GM23338 (cell line): ENCODE results near the gene ASB3. TPM values are rescaled to one million over a fixed set of nuclear protein-coding genes. Genes with fewer than 3 reads are reported as not detected.

Experiments
- ATAC-seq: fragments of 200-7000 bp; cut with Tn5 transposase; 3 replicates; pipeline ENCODE4 v1.9.1; 2020
- DNase-seq: peaks from one replicate; pipeline ENCODE4 v3.0.0-alpha.2; 2015; ENCODE audit warnings: low spot score
- H2AFZ ChIP-seq: fragments of 200-600 bp; sonication (generic); 2 replicates; pipeline ENCODE4 v1.8.0; 2016; ENCODE audit warnings: antibody characterized with exemption, mild to moderate bottlenecking, moderate library complexity
- H3F3A ChIP-seq: fragments of 200-600 bp; sonication (generic); replicated peaks from 2 replicates; pipeline ENCODE4 v1.8.0; 2017; ENCODE audit warnings: antibody characterized with exemption, mixed run types, low read depth
- H3K27ac ChIP-seq: fragments of 200-600 bp; sonication (generic); 2 replicates; pipeline ENCODE4 v1.6.1; 2016; ENCODE audit warnings: low read depth
- H3K27me3 ChIP-seq: fragments of 200-600 bp; sonication (generic); 2 replicates; pipeline ENCODE4 v1.8.0; 2016; ENCODE audit warnings: mild to moderate bottlenecking, mixed run types, moderate library complexity; ENCODE audit not compliant: insufficient read depth
- H3K36me3 ChIP-seq: fragments of 200-600 bp; sonication (generic); 2 replicates; pipeline ENCODE4 v1.8.0; 2016; ENCODE audit warnings: mild to moderate bottlenecking; ENCODE audit not compliant: insufficient read depth
- H3K4me1 ChIP-seq: fragments of 200-600 bp; sonication (generic); 2 replicates; pipeline ENCODE4 v1.8.0; 2016; ENCODE audit warnings: mild to moderate bottlenecking, moderate library complexity; ENCODE audit not compliant: insufficient read depth
- H3K4me2 ChIP-seq: fragments of 200-600 bp; sonication (generic); 2 replicates; pipeline ENCODE4 v1.7.1; 2017; ENCODE audit warnings: mixed run types
- H3K4me3 ChIP-seq: fragments of 200-600 bp; sonication (generic); 2 replicates; pipeline ENCODE4 v1.6.1; 2016; ENCODE audit warnings: mixed run types
- H3K79me2 ChIP-seq: fragments of 200-600 bp; sonication (generic); replicated peaks from 2 replicates; pipeline ENCODE4 v1.8.0; 2017; ENCODE audit warnings: mild to moderate bottlenecking; ENCODE audit not compliant: insufficient read depth
- H3K9me2 ChIP-seq: fragments of 200-600 bp; sonication (generic); 2 replicates; pipeline ENCODE4 v1.8.0; 2017; ENCODE audit not compliant: insufficient read depth
- H4K20me1 ChIP-seq: fragments of 200-600 bp; sonication (generic); replicated peaks from 2 replicates; pipeline ENCODE4 v1.8.0; 2017; ENCODE audit warnings: mild to moderate bottlenecking; ENCODE audit not compliant: insufficient read depth
- H3K27ac Mint-ChIP-seq: 2 replicates; pipeline ENCODE4 v1.8.0; 2020; ENCODE audit warnings: inconsistent platforms, mild to moderate bottlenecking, moderate library complexity, mixed read lengths
- H3K27me3 Mint-ChIP-seq: 3 replicates; pipeline ENCODE4 v1.8.0; 2022; ENCODE audit warnings: low read depth, mild to moderate bottlenecking, moderate library complexity, mixed read lengths, inconsistent platforms; ENCODE audit not compliant: insufficient read depth, poor library complexity
- H3K36me3 Mint-ChIP-seq: 3 replicates; pipeline ENCODE4 v1.8.0; 2021; ENCODE audit warnings: low read depth, mild to moderate bottlenecking, inconsistent platforms, moderate library complexity, mixed read lengths
- H3K4me1 Mint-ChIP-seq: 3 replicates; pipeline ENCODE4 v1.8.0; 2020; ENCODE audit warnings: mild to moderate bottlenecking, inconsistent platforms, mixed read lengths
- H3K4me3 Mint-ChIP-seq: 3 replicates; pipeline ENCODE4 v1.8.0; 2021; ENCODE audit warnings: moderate library complexity, mild to moderate bottlenecking, inconsistent platforms, mixed read lengths
- H3K9me3 Mint-ChIP-seq: 3 replicates; pipeline ENCODE4 v1.8.0; 2020; ENCODE audit warnings: moderate library complexity, mild to moderate bottlenecking, inconsistent platforms, mixed read lengths
- CREB1 ChIP-seq: fragments of 250-450 bp; sonication (Bioruptor Pico); IDR thresholded peaks from 2 replicates; pipeline ENCODE4 v1.5.0; 2020; ENCODE audit warnings: low read depth, mild to moderate bottlenecking, moderate library complexity
- ETS1 ChIP-seq: IDR thresholded peaks from 2 replicates; pipeline ENCODE4 v1.6.1; 2016; ENCODE audit warnings: antibody characterized with exemption
- EZH2phosphoT487 ChIP-seq: fragments of 200-600 bp; sonication (generic); IDR thresholded peaks from one replicate; pipeline ENCODE4 v1.8.1; 2018; ENCODE audit warnings: antibody characterized with exemption; ENCODE audit not compliant: unreplicated experiment
- REST ChIP-seq: IDR thresholded peaks from one replicate; pipeline ENCODE4 v1.6.1; 2018; ENCODE audit warnings: antibody characterized with exemption; ENCODE audit not compliant: unreplicated experiment
- ZNF114 ChIP-seq: fragments of 250-450 bp; sonication (Bioruptor Pico); IDR thresholded peaks from 2 replicates; pipeline ENCODE4 v1.5.0; 2020; ENCODE audit warnings: mild to moderate bottlenecking, moderate library complexity
- ZNF331 ChIP-seq: fragments of 250-450 bp; sonication (Bioruptor Pico); IDR thresholded peaks from 2 replicates; pipeline ENCODE4 v1.5.0; 2020; ENCODE audit warnings: low read depth, mild to moderate bottlenecking, moderate library complexity
- ZNF462 ChIP-seq: fragments of 250-450 bp; sonication (Bioruptor Pico); IDR thresholded peaks from 2 replicates; pipeline ENCODE4 v1.5.0; 2020; ENCODE audit warnings: mild to moderate bottlenecking, moderate library complexity
- polyA plus RNA-seq: library from polyadenylated mRNA; unstranded; fragments of >200 nt; fragmentation: Nextera tagmentation; extraction: Ambion mirVana; gene quantifications from 2 replicates; pipeline ENCODE4 v1.2.1, GENCODE V29; 2016
- total RNA-seq: library from RNA; depleted of rRNA; stranded (reverse); fragments of >200 nt; shearing (Covaris generic); gene quantifications from 2 replicates; pipeline ENCODE4 v1.2.3, GENCODE V29; 2014

Gene ASB3
- total and polyA plus RNA-seq, 2 experiments from 2014 or later: 22.4 to 30.5 TPM

GRCh38 chr2:53793821-53794220, 7.1 kb upstream of the ASB3 start:
- H3K4me2 ChIP-seq: no peak overlapping the region
- no peaks in the 10 kb centered on the region for H3K36me3 ChIP-seq
- no peak overlapping the region for H3K4me3 ChIP-seq
- no peaks in the 10 kb centered on the region for H3K27me3 ChIP-seq
- TF ChIP-seq ZNF462 (CRISPR knock-in tag) (no peak), CREB1 (CRISPR knock-in tag) (no peak), REST (no peak), ZNF114 (CRISPR knock-in tag) (no peak), ETS1 (no peak), ZNF331 (CRISPR knock-in tag) (no peak), EZH2phosphoT487 (no peak)
- DNase-seq (no peak), ATAC-seq (no peak)
- Mint-ChIP-seq H3K4me1 (no peaks in the 10 kb centered on the region), H3K27me3 (no peaks in the 10 kb centered on the region), H3K9me3 (no peaks in the 10 kb centered on the region), H3K4me3 (no peak overlapping the region), H3K36me3 (peaks cover 12% of the 10 kb centered on the region; the same call in 2 of the 3 replicates), H3K27ac (no peak overlapping the region)
- H3K27ac ChIP-seq: no peak overlapping the region
- 0 out of 2 replicates have a peak, but pooled peaks cover 6% of the 10 kb centered on the region for H4K20me1 ChIP-seq
- H3K79me2 ChIP-seq: peaks cover 45% of the 10 kb centered on the region
- H3F3A ChIP-seq: no peaks in the 10 kb centered on the region
- no peaks in the 10 kb centered on the region for H3K9me2 ChIP-seq
- no peak overlapping the region for H2AFZ ChIP-seq
- H3K4me1 ChIP-seq: no peaks in the 10 kb centered on the region
